ENCODE data around the gene EYA2. TPM values are rescaled to one million over a fixed set of nuclear protein-coding genes. Genes with fewer than 3 reads are reported as not detected.

Gene EYA2
- total RNA-seq, 1 donor: not detected

- TF ChIP-seq CTCF (IDR thresholded peaks at IDR 0.05; ENCODE audit: insufficient read depth, low read depth, low read length): no peak
- no peak overlapping the region for H3K4me3 ChIP-seq (ENCODE audit: low read depth, low read length)
- no peak for DNase-seq (ENCODE audit: low read depth)
Measured at GRCh38 chr20:47124181-47124717, 229.6 kb downstream of the EYA2 start.

GRCh38 chr20:47125508-47125757 lies 230.8 kb downstream of the EYA2 start:
- peak; percentile 64 for DNase-seq (ENCODE audit: low read depth)
- no peak for TF ChIP-seq CTCF (IDR thresholded peaks at IDR 0.05; ENCODE audit: insufficient read depth, low read depth, low read length)
- no peak overlapping the region for H3K4me3 ChIP-seq (ENCODE audit: low read depth, low read length)

- TF ChIP-seq CTCF (IDR thresholded peaks at IDR 0.05; ENCODE audit: insufficient read depth, low read depth, low read length): no peak
- H3K4me3 ChIP-seq (ENCODE audit: low read depth, low read length): no peak overlapping the region
- no peak for DNase-seq (ENCODE audit: low read depth)
Measured at GRCh38 chr20:47125758-47126591, 231.3 kb downstream of the EYA2 start.

- H3K4me3 ChIP-seq (ENCODE audit: low read depth, low read length): no peak overlapping the region
- TF ChIP-seq CTCF (IDR thresholded peaks at IDR 0.05; ENCODE audit: insufficient read depth, low read depth, low read length): no peak
- DNase-seq (ENCODE audit: low read depth): peak; percentile 36
Measured at GRCh38 chr20:47126709-47127108, 232.1 kb downstream of the EYA2 start.

GRCh38 chr20:47127546-47127945 lies 232.9 kb downstream of the EYA2 start:
- H3K4me3 ChIP-seq (ENCODE audit: low read depth, low read length): no peak overlapping the region
- TF ChIP-seq CTCF (IDR thresholded peaks at IDR 0.05; ENCODE audit: insufficient read depth, low read depth, low read length): no peak
- no peak for DNase-seq (ENCODE audit: low read depth)

- H3K4me3 ChIP-seq (ENCODE audit: low read depth, low read length): no peak overlapping the region
- DNase-seq (ENCODE audit: low read depth): no peak
- no peak for TF ChIP-seq CTCF (IDR thresholded peaks at IDR 0.05; ENCODE audit: insufficient read depth, low read depth, low read length)
Measured at GRCh38 chr20:47127999-47128398, 233.4 kb downstream of the EYA2 start.

GRCh38 chr20:47129306-47129705 lies 234.7 kb downstream of the EYA2 start:
- TF ChIP-seq CTCF (IDR thresholded peaks at IDR 0.05; ENCODE audit: insufficient read depth, low read depth, low read length): no peak
- no peak for DNase-seq (ENCODE audit: low read depth)
- H3K4me3 ChIP-seq (ENCODE audit: low read depth, low read length): no peak overlapping the region
